Central memory CD4-positive, alpha-beta T cell (primary cell): ENCODE data around the gene ATP10A.
"Not testable (repeated sequence)": the region's sequence is repeated elsewhere in the genome, so short reads cannot be mapped to it uniquely, and the experiment has no call there.

Source experiments
- DNase-seq: peaks from one replicate; pipeline ENCODE4 v3.0.0; 2022

Gene ATP10A

GRCh38 chr15:25768271-25768670 is 94.9 kb downstream of the ATP10A start:
- DNase-seq: no peak

GRCh38 chr15:25767356-25768151 is 95.6 kb downstream of the ATP10A start:
- DNase-seq: no peak

GRCh38 chr15:25766417-25766816 is 96.7 kb downstream of the ATP10A start:
- DNase-seq: no peak

GRCh38 chr15:25764980-25765735 is 98.0 kb downstream of the ATP10A start:
- DNase-seq: no peak

GRCh38 chr15:25763954-25764353 is 99.2 kb downstream of the ATP10A start:
- no peak for DNase-seq

- DNase-seq: no peak
These were observed 99.8 kb downstream of the ATP10A start for GRCh38 chr15:25763331-25763751.

GRCh38 chr15:25761971-25762662 is 101.0 kb downstream of the ATP10A start:
- DNase-seq: no peak

- DNase-seq: no peak
These were observed 103.7 kb downstream of the ATP10A start for GRCh38 chr15:25759421-25759820.

- not testable (repeated sequence) for DNase-seq
These were observed 104.5 kb downstream of the ATP10A start for GRCh38 chr15:25758612-25759011.

- DNase-seq: no peak
These were observed 119.4 kb downstream of the ATP10A start for GRCh38 chr15:25743548-25744275.

- DNase-seq: no peak
These were observed 120.2 kb downstream of the ATP10A start for GRCh38 chr15:25742776-25743547.

GRCh38 chr15:25742041-25742730 is 120.9 kb downstream of the ATP10A start:
- DNase-seq: no peak

GRCh38 chr15:25741256-25741580 is 121.9 kb downstream of the ATP10A start:
- no peak for DNase-seq

- no peak for DNase-seq
These were observed 122.5 kb downstream of the ATP10A start for GRCh38 chr15:25740383-25741255.

- peak; percentile 19 for DNase-seq
These were observed 123.4 kb downstream of the ATP10A start for GRCh38 chr15:25739687-25740121.

GRCh38 chr15:25738171-25738965 is 124.8 kb downstream of the ATP10A start:
- DNase-seq: no peak

GRCh38 chr15:25737218-25737643 is 125.9 kb downstream of the ATP10A start:
- DNase-seq: no peak

- no peak for DNase-seq
These were observed 126.7 kb downstream of the ATP10A start for GRCh38 chr15:25736461-25736860.
